Fibroblast of gingiva (primary cell): ENCODE data around the gene SPON2.

Source experiments
- DNase-seq: peaks from one replicate; pipeline ENCODE4 v3.0.0-alpha.2; 2011; ENCODE audit warnings: low read depth

The SPON2 gene

DNA sequence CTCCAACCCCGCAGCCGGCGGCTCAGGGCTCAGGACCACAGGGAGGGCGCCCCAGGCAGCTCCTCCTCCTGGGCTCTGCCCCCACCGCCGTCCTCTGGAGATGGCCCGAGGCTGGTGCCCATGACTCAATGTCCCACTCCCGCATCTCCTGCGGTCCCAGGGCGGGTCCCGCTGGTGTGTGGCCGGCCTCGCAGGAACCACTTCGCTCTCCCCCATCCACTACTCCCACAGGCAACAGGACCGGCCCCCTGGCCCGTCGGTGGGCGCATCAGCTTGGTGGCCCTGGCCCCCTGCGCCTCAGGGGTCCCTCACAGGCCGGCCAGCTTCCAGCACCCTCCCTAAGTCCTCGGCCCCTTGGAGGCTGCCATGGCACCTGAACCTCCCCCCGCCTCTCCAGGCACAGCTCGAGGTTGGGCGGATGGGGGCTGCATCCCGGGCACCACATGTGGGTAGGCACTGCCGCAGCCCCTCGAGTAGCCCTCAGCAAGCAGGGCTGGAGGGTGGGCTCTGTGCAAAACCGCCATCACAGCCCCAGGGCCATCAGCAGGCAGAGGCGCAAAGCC lies 22.8 kb upstream of the SPON2 start:
- no peak for DNase-seq

DNA sequence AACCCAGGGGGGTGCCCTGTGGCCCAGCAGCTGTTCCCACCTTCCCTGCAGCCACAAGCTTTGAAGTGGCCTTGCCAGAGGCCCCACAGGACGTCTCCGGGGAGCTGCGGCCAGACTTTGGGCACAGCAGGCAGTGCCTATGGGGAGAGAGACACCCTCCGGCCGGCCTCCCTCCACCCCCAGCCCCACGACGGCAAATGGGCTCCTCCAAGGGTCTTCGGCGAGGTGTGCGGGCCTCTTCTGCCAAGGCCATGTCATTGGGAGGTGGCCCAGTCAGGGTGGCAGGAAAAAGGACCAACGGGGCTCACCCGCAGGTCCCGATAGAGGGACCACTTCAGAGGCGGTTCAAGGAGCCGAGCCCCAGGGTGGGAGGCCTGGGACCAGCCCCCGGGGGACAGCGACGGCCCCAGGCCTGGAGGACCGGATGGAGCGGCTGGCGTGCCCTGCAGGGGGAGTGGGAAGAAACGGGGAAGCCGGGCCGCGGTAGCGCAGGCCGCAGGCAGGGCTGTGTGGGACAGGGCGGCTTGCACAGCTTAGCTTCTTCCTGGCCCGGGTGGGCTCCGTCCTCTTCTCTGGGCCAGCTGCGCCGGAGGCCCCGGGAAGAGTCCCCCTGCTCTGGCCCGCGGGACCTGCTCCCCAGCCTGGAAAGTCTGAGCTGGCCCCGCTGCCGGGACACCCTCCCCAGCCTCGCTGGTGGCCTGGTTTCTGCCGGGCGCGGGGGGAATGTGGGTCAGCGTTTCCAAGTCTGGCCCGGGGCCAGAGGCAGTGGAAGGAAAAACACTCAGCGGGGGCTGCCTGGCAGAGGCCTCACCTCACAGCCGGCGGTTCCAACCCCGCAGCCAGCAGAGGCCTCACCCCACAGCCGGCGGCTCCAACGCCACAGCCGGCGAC lies 21.9 kb upstream of the SPON2 start:
- DNase-seq: peak; percentile 24

DNA sequence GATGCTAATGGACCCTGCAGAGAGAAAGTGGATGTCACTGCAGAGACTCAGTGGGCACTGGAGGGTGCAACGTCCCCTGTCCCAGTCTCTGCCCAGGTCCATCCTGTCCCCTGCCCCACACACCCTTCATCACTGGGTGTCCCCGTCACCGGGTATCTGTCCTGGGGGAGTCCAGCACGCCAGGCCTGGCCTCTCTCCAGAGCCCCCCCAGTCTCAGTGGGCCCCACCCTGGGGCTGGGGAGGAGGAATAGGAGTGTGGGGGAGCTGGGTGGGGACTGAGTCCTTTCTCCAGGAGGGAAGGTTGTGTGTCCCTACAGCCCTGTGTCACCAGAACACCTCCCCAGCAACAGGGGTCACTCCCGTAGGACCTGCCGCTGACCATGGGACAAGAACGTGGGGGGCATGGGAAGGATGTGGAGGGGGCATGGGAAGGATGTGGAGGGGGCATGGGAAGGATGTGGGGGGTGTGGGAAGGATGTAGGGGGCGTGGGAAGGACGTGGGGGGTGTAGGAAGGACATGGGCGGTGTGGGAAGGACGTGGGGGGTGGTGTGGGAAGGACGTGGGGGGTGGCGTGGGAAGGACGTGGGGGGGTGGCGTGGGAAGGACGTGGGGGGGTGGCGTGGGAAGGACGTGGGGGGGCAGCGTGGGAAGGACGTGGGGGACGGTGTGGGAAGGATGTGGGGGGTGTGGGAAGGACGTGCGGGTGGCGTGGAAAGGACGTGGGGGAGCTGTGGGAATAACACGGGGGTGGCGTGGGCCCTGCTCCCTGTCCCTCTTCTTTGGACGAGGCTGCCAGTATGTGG lies 21.0 kb upstream of the SPON2 start:
- no peak for DNase-seq

DNA sequence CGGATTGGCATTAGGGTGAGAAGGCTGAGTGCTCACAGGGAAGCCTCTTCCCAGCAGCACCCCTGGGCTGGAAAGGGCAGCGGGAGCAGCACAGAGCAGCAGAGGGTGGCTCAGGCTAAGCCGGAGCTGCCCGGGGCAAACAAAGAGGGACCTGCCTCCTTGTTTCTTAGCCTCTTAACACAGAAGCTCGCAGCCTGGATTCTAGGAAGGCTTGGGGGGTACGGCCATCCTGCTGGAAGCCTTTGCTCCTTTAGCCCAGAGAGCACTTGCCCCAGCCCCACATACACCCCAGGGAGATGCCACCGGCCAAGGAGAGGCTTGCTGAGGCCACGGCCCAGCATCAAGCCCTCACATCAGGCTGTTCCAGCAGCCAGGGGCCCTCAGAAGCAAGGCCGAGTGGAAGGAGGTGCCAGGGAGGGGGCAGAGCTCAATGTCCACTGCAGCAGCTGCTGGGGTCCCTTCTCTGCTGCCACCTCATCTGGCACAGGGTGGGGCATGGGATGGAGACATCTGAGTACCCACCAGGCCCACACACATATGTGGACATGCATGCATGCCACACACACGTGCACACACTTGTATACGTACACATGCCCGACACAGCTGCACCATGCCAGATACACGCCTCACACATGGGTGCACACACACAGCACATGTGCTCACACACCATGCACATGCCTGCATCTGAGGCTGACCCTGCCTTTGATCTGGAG lies 20.3 kb upstream of the SPON2 start:
- DNase-seq: no peak

DNA sequence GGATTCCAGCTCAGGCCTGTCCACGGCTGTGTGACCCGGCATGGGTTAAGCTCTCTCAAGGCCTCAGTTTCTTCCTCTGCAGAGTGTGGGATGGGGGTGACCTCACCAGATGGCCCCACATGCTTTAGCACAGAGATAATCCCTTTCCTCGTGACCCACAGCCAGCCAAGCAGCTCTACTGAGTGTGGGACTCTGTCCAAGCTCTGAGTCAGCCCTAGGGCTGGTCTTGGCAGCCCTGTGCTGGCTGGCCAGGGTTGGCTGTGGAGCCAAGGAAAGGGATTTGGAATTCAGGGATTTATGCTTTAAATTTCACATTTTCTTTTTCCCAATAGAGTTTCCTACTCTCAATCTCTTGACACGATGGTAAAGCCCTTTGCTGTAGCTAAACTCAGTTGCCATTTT lies 19.7 kb upstream of the SPON2 start:
- DNase-seq: peak; percentile 93

DNA sequence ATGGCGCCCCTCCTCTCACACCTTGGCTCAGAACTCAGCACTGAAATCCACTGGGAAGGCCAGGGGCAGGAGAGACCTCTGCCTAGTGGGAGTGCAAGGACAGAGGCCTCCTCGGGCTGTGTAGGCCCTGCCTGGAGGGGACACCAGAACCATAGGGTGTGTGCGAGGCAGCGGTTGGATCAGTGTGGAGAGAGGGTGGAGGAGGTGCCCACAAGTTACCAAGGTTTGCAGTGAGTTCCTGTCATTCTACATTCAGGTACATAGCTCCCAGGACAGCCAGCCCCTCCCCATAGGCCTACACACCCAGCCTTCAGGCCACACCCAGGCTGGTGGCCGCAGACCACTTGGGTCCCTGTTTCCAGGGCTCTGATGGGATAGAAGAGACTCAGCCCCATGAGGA lies 19.2 kb upstream of the SPON2 start:
- no peak for DNase-seq

DNA sequence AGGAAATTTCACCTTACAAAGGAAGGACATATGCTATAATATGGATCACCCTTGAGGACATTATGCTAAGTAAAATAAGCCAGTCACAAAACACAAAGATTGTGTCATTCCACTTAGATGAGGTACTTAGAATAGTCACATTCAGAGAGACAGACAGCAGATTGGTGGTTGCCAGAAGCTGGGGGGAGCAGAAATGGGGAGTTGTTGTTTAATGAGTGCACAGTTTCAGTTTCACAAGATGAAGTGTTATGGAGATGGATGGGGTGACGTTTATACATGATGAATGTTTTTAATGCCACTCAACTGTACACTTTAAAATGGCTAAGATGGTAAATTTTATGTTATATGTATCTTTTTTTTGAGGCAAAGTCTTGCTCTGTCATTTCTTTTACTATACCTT lies 14.8 kb upstream of the SPON2 start:
- no peak for DNase-seq

DNA sequence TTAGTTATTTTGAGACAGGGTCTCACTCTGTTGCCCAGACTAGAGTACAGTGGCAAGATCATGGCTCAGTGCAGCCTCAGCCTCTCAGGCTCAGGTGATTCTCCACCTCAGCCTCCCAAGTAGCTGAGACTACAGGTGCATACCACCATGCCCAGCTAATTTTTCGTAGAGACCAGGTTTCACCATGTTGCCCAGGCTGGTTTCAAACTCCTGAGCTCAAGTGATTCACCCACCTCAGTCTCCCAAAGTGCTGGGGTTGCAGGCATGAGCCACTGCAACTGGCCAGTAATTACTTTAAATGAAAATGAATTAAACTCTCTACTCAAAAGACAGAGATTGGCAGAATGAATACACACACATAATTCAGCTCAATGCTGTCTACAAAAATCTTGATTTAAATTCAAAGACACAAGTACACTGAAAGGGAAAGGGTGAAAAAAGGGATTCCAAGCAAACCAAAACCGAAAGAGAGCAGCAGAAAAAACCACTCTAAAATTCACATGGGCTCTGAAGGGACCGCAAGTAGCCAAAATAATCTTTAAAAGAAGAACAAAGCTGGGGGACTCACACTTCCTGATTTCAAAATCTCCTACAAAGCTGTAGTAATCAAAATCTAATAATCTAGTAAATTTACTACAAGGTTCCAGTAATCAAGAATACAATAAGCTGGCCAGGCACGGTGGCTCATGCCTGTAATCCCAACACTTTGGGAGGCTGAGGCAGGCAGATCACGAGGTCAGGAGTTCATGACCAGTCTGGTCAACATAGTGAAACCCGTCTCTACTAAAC lies 11.8 kb upstream of the SPON2 start:
- DNase-seq: no peak

DNA sequence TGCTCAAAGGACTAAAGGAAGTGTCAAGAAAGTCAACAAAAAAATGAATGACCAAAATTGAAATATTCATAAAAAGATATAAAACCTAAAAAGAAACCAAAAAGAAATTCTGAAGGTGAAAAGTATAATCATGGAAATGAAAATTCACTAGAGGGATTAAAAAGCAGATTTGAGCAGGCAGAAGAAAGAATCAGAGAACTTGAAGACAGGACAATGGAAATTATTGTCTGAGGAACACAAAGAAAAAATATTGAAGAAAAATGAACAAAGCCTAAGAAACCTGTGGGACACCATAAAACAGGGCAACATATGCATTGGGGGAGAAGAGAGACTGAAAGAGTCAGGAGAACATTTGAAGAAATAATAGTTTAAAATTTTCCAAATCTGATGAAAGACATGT lies 9.9 kb upstream of the SPON2 start:
- no peak for DNase-seq

DNA sequence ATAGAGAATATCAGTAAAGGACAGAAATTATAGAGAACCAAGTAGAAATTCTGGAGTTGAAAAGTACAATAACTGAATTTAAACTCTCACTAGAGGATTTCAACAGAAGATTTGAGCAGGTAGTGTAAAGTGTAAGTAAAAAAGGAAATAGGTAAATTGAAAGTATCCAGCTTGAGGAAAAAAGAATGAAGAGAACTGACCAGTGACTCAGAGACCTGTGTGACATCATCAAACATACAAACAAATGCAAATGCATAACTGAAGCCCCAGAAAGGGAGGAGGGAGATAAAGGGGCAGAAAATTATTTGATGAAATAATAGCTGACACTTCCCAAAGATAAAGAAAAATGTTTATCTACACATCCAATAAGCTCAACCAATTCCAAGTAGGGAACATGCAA lies 8.3 kb upstream of the SPON2 start:
- no peak for DNase-seq

DNA sequence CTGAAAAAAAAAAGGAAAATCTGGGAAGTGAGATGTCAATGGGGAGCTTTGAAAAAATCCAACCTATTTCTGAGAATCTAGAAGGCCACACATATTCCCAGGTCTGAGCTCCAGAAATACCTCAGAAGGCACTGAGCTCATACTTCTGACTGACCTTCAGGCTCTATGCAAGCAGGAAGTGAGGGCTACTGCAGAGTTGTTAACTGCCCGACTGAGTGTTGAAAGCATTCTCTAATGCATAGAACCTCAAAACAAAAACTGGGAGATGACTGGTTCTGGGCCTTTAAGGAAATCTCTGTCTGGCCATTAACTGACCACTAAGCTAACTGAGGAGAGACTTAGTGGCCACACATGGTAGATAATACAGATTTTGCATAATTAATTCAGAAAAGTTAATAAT lies 7.6 kb upstream of the SPON2 start:
- DNase-seq: no peak

DNA sequence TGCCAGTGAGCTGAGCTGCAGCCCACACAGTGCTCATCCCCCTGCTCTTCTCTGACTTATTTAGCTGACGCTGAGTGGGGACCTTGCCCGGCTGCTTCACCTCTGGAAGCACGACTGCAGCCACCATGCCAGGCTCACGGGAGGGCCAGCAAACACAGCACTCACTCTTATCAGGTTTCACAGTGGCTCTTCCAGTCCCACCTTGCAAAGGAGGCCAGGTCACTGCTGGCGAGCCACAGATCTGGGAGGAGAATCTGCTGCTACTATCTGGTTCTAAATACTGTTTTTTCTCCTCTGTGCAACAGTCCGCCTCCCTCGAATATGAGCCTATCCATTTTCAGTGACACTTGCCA lies 6.7 kb upstream of the SPON2 start:
- no peak for DNase-seq

DNA sequence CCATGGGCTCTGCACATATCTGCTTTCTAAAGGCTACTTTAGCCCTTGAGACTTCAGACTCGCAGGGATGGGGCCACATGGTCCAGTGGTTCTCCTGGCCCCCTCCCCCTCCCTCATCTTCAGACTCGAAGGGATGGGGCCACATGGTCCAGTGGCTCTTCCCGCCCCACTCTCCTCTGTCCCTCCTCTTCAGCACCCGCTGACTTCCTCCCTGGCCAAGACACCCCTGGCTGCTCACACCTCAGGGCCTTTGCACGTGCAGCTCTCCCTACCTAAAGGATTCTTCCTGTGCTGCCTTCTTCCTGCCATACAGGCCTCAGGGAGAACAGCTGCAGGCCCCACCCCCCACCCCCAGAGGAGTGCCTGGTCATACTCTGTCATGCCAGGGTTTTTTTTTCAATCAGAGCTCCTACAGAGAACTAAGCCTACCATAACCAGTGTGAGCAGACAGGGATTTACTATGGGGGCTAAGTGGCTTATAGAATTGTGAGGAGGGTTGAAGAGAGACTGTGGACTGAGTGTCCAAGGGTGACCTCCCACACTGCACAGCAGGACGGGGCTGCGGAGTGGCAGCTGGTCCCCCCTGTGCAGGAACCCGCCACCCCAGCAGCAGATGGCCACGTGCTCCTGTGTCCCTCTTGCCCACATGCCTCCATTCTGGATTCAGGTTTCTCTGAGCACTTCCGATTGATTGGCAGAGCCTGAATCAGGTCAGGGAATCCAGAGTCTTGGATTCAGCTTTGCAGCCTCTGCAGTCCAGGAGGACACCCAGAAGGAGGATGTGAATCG lies 6.1 kb upstream of the SPON2 start:
- no peak for DNase-seq

DNA sequence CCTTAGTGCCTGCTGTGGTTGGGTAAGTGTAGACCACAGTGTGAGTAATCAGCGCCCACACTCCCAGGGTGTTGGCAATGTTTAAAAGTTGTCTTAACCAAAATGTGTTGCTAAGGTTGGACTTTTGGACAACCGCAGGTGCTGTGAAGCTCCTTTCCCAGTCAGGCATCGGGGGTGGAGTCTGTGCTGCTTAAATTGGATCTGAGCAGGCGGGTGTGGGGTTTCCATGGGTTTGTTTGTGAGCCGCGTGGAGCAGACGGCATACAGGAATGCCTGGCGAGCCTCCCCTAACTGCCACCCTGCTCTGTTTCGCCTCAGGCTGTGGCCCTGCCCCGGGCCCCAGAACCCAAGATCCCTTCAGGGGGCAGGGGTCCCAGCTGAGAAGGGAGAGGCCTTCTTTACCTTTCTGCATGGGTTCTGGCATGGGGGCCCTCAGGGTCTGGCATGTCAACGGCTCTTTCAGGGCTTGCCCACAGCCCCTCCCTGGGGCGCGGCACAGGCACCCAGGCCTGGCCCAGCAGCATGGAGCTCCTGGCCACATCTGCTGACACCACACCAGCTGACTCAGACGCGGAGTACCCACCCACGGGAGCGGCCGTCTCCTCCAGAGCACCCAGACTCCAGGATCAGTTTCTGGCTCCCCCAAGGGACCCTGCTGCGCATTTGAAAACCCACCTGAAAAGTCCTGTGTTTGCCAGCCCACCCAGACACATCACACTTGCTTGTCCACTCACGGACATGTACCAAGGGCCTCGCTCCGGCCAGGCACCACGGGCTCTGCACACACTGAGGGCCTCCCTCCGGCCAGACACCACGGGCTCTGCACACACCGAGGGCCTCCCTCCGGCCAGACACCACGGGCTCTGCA lies 5.1 kb upstream of the SPON2 start:
- no peak for DNase-seq

DNA sequence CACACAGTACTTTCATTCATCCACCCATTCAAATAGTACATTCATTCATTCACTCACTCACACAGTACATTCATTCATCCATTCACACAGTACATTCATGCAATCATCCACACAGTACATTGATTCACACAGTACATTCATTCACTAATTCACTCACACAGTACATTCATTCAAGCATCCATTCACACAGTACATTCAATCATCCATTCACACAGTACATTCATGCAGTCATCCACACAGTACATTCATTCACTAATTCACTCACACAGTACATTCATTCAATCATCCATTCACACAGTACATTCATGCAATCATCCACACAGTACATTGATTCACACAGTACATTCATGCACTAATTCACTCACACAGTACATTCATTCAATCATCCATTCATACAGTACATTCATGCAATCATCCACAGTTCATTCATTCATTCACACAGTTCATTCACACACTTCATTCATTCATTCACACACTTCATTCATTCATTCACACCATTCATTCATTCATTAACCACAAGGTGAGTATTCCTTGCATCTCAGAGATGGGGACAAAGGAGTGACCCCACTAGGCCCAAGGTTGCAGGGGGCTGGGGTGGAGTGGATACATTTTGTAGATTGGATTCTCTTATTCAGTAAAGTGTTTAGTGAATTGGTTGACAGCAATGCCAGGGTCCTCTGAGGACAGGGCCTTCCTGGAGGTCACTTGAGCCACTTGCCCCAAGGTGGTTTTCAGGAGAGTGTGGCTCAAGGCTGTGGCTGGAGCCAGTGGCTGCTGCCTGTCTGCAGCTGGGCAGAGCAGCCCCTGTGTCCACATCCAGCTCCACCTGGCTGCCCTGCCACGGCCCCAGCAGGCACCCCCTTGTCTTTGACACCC lies 4.3 kb upstream of the SPON2 start:
- DNase-seq: no peak

DNA sequence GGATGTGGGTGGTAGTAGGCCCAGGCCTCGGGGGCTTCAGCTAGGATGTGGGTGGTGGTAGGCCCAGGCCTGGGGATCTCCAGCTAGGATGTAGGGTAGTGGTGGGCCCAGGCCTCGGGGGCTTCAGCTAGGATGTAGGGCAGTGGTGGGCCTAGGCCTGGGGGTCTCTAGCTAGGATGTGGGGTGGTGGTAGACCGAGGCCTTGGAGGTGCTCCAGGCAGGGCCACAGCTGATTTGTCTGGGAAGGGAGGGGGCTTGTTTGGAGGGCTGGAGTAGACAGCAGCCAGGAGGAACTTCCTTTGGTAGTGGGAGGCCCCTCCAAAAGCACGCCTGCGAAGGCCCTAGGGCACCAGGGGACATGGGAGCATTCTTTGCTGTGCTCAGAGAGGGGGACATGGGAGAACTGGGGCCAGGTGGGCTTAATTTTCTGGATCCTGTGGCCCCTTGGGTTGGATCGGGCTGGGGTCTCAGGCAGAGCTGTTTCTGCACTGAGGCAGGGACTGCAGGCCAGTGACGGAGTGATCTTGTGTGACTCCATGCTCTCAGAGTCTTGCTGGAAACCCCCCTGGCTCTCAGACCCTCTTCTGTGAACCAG lies 3.3 kb upstream of the SPON2 start:
- DNase-seq: no peak

DNA sequence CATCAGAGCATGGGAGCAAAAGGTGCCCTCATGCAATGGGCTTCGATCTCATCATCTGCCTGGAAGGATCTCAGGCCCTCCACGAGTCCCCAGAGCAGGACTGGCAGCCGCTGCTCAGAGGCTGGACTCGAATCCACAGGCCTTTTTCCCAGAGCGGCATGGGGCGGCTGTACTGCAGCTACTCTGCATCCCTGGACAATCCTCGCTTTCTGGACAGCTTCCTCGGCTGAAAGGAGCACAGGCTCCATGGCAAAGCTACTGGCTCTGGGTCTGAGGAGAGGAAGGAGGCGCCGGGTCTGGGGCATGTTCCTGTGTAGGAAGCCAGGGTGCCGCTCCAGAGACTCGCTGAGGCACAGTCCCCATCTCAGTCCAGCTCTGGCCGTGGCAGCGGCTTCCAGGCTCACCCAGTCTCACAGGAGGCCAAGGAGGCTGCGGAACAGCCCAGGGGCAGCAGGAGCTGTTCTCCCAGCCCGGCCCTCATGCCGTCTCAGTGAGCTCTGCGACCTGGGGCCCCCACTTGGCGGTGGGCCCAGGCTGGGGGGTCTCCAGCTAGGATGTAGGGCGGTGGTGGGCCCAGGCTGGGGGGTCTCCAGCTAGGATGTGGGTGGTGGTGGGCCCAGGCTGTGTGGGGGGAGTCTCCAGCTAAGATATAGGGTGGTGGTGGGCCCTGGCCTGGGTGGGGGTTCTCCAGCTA lies 2.7 kb upstream of the SPON2 start:
- DNase-seq: no peak
